LoVo (cell line): Measurements from ENCODE around the gene CGREF1.
A peak's percentile ranks its signal among the peaks of the same experiment; 100 is the strongest.

ENCODE experiments used
- DNase-seq: peaks from one replicate; pipeline ENCODE4 v3.0.0-alpha.2; 2016; ENCODE audit warnings: low spot score

The CGREF1 gene

DNA sequence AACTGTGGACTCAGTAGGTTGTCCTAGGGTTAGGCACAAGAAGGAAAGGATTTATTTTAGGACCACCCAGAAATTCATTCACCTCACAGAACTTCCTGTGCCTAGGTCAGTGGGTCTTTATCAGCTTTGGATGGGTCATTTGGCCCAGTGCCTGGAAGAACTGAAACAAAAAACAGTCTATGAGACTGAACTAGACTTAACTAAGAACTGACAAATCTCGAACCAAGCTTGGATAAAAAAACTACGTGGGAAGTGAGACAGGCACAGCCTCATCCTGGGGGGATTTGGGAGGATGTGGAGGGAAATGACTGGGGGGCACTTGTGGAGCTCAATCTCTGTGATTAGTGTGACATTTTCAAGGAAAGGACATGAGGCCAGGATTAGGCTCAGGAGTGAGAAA lies 45.1 kb downstream of the CGREF1 start:
- no peak for DNase-seq

DNA sequence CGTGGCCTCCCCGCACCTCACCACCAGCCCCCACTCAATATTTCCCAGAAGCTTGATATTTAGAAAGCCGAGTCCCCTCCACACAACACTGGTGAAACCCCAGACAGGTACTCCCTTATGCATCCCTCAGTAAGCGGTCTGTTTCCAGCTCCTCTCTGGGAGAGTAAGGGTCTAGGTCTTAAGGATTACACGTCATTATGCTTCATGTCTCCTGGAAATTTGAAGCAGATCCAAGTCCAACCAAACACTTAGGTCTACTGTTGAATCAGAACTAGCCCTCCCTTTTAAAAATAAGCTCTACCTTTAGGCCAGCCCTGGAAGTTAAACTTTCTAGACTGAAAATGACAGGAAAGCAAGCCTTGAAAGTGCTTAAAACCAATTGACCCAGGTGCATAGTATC lies 46.0 kb downstream of the CGREF1 start:
- DNase-seq = no peak

DNA sequence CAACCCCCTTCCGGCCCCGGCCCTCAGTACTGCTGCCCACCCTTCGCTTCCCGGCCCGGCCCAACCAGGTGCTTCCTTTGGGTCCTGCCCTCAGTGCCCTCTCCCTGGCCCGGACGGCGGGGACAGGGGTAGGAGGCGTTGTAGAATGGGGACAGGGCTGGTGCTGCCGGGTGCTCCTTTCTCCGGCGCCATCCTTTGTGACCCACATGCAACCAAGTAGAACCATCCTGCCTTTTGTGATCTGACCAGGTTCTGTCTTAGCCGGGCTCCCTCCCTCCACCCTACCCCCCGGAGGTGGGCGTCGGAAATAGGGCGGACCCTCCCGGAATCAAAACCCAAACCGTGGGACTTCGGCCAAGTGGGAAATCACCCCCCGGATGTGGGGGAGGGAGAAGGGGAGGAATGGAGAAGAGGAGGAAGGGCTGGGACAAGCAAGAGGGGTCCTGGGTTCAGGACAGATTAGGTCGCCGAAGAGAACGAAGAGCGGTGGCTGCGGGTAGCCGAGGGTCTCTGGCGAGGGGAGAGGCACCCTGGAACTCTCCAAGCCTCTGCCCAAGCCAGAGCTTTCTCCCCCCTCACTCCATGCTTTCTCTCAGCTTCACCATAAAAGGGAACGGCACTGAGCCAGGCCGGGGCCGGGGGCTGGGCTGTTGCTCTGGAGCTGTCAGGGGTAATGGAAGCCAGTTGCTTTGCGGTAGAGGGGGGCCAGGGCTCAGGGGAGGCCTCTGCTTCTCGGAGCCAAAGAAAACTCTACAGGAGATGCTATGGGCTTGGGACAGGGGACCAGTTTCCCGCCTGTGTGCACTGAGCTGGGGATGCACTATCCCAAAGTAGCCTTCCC lies 46.7 kb downstream of the CGREF1 start:
- DNase-seq = no peak

DNA sequence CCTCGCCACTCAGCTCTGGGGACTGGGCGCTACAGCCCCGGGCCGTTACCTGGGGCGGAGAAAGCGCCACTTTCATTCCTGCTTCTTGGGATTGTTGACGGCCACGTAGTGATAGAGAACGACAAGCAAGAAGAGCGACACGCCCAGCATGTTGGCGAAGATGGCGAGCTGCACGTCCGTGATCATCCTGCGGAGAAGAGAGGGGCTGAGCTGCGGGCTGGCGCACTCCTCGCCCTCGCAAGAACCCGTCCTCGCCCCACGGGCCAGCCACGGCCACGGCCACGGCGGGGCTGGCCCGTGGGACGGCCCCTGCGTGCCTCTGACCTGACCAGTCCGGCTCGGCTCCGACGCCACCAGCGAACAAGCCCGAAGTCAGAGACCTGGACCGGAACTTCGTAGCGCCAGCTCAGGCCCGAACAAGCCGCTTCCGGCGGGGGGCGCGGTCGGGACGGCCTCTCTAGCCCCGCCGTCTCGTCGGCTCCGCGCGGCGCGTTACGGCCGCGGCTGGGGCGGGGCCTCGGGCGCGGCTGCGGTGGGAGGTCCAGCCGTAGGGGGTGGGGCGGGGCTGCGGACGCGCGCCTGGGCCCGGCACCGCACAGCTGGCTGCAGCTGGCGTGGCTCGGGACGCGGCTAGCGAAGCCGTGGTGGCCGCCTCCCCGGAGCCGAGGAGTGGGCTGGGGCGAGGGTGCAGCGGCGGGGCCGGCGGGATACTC lies 47.5 kb downstream of the CGREF1 start, which contains the start of gene OST4:
OST4 (minus strand) TSS at position 378 of the 713 bp plus-strand sequence.
- peak; percentile 93 for DNase-seq

DNA sequence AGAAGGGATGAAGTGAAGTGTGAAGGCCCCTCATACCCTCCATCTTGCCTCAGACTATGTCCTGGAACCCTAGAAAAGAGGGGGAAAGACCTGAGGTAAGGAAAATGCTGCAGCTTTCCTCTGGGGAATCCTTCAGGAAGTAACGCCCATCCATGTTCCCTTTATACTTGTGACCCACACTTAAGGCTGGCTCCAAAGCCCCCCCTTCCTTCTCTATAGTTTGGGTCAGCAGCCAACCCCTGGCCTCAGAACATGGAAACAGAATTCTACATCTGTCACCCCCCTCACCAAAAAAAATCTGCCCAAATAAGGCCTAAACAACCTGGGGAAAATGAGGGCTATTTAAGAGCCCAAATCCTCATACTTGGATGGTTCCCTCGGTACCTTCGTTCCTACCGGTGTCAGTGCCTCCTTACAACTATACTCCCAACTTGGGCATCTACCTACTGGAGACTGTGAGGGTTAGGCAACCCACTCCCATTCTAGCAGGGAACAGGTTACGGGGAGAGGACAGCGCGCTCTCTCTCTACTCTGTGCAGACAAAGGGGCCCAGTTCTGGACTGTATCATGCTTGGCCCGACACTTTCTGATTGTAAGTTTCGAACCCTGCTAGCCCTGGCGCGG lies 48.2 kb downstream of the CGREF1 start:
- no peak for DNase-seq

DNA sequence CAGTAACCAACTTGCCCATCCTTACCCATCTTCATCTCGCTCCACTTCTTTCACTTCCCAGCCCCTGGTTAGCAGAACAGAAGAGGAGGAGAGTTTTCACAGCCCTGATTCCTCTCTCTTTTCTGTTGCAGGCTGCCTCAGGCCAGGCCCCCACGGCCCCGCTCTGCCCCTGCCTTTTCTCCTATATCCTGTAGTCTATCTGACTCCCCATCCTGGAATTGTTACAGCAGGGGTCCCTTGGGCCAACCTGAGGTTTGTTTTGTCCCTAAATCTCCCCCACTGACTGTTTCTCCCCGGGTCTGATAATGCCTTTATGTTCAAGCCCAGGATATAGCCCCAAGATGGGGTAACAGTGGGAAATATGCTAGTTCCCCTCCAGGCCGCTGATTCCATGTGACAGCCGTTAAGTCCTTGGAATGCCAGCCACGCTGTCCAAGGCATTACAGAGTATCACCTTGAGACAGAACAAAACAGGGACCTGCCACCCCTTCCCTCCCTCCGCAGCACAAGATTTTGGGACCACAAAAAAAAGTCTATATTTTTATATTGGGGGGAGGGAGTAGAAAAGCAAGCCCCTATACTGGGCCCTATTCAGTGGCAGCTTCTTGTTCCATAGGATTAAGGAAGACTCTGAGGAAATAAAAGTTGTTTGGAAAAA lies 48.8 kb downstream of the CGREF1 start:
- DNase-seq = no peak

DNA sequence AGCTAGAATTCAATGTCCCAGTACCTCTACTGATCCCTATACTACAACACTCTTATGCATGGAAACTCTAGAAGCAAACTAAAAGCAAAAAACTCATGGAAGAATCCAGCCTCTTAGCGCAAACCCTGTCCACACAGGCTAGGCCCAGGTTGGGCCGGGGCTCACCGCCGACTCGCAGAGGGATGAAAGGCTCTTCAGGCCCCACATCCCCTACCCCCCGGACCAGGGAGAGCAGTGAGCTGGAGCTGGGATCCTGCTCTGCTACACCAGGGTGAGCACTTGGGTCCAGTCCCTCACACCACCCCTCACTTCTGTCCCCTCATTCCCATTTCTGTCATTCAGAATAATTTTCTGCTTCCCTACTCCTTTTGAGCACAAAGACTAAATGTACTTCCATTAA lies 49.5 kb downstream of the CGREF1 start:
- DNase-seq = no peak

DNA sequence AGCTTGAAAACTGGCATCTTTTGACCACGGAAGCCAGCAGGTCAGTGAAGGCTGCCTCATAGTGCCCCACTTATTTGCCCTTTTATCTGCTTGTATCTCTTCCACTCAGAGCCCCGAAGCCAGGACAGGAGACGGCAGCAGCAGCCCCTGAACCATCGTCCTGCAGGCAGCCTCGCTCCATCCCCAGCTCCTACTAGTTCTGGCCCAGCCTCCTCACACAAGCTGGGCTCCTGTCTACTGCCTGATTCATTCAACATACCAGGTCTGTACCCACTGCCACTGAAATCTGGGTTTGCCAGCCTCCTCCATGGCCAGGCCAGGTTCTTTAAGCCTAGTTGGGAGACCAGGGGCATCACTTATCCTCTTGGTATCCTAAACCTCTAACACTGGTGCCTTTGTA lies 51.5 kb downstream of the CGREF1 start:
- DNase-seq = no peak

DNA sequence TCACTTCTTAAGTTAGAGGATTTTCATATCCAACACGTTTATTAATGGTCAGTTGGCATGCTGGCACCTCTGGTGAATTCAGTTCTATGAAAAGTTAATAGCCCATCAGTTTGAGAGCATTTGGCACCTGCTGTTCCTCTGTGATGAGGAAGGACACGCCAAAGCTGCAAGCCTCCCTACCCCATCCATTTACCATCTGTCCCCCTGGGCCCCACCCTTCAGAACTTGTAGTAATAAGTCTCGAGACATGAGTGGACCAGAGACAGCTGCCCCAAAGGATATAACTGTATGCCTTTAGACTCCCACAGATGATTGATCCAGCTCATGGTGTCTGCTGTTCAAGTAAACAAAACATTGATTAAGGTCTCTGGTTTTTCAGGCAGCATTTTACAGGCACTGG lies 53.8 kb downstream of the CGREF1 start:
- DNase-seq = no peak

DNA sequence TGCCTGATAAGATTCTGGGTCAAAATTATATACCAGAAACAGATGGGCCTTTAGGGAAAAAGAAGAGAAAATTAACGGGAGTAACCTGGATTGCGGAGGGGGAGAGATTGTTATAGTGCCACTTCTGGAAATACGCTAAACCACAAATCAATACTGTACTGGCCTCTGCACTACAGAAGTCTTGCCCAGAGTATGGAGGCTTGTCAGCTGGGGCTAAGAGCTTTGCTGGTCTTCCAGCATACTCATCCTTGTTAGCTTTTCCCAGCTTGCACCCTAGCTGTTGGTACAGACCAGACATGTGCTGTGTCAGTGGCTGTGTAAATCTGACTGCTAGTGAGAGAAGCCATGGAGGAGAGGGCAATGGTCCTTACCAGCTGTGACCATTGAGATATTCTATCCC lies 58.6 kb downstream of the CGREF1 start:
- DNase-seq = no peak

DNA sequence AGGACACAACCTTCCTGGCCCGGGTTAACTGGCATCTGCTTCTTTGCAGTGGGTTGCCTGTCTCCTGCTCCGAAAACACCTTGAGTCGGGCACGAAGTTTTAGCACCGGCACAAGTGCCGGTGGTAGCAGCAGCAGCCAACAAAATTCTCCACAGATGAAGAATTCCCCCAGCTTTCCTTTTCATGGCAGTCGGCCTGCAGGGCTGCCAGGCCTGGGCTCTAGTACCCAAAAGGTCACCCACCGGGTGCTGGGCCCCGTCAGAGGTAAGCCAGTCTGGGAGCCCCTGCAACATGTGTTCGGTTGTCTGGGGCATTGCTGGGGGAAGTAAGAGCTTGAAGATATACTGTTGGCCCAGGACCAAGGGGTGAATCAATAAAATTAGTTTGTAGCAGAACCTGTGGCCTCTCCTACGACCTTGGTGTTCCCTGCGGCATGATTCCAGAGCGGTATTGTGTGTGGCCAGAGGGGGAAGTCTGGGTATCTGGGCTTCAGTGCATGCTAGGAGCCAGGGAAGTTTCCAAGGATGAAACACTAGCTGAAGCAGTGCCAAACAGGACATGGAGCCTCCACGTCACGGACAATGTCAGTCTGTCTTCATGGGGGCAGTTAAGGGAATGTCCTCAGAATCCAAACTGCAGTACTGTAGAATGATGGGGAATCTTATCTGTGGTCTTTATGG lies 59.6 kb downstream of the CGREF1 start:
- DNase-seq = no peak

DNA sequence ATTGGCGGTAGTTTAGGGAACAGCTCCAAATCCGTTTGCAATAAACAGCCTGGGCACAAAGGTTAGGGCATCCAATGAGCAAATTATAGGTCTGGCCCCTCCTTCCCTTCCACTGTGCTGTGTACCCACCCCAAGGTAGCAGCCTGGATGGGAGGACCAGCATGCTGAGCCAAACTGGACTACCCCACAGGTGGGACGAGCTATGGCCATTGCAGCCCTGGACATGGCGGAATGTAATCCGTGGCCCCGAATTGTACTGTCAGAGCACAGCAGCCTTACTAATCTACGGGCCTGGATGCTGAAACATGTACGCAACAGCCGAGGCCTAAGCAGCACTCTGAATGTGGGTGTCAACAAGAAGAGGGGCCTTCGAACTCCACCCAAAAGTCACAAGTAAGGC lies 60.7 kb downstream of the CGREF1 start:
- no peak for DNase-seq

DNA sequence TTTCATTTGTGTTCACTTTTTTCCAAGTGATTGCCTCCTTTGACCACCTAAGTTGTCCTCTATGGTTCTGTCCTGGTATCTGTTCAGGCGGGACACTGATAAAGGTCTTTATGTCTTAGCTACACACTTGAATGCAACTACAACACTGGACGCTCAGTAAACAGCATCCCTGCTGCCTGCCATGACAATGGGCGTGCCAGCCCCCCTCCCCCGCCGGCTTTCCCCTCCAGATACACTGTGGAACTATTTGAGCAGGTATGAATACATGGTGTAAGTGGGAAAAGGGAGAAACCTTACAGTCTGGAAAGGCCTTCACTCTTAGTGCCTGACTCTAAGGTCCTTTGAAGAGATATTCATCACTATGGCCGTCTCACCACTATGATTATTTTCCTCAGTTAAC lies 61.7 kb downstream of the CGREF1 start:
- no peak for DNase-seq

DNA sequence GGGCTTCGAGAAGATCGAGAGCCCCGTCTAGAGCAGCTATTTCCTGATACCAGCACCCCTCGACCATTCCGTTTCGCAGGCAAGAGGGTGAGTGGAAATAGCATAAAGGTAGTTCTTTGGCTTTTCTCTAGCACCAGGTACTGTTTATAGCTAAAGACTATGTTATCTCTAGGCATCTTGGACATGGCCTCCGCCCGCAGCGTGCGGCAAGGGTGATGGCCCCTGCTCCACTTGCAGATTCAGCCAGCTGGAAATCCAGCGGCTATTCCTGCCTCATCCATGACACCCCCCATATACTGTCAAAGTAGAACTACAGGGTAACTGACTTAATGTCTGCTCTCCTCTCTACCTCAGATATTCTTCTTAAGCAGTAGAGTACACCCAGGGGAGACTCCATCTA lies 64.2 kb downstream of the CGREF1 start:
- no peak for DNase-seq

DNA sequence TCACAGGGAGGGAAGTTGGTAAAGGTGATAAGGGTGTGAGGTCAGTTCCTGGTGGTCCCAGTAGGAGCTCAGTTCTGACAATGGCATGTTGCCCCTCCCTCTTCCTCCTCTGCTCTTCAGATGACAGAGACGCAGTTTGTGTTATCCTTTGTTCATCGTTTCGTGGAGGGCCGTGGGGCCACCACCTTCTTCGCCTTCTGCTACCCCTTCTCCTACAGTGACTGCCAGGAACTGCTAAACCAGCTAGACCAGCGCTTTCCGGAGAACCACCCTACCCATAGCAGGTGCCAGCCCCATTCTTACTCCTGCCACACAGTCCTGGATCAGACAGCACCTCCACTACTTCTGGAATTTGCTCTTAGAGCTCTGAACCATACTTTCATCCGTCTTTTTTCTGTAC lies 65.2 kb downstream of the CGREF1 start:
- DNase-seq = no peak

DNA sequence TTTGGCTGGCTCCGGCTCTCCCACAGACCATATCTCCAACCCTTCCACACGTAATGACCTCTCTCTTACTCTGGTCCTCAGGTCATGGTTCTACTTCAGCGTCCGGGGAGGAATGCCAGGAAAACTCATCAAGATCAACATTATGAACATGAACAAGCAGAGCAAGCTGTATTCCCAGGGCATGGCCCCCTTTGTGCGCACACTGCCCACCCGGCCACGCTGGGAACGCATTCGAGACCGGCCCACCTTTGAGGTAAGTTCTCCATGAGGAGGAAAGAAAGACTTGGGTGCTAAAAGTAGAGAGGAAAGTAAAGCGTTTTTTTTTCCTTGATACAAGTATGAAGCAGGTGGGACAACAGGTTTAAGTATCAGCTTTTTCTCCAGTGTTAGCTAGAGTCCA lies 65.6 kb downstream of the CGREF1 start:
- DNase-seq = no peak

DNA sequence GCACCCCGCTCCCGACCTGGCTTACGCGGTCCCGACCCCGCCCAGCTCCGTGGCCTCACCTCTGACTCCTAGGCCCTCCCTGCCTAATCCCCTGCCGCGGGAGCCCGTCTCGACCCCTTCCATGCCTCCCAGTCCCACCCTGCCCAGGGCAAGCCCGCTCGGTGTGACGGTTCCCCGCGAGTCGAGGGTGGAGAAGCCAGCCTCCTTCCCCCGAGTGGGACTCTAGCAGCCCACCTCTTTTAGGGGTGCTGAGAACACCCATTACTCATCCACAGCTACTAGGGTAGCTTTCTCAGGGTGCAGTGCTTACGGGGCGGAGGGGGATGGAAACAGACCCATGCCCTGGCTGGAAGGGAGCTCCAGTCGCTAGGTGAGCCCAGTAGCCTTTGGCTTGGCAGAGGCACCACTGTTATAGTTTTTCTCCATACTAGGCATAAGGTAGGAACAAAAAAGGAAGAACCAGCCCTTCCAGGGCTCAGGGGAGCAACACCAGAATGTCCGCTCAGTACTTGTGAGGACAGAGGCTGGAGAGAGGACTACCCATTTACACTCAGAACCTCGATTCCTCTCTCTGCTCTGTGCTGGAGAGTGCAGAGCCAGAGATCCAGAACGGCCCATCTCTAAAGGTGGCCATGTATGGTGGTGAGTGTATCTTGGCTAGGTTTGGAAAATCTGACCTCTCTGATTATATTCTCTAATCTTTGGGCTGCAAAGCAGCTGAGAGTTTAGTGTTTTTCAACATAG lies 66.9 kb downstream of the CGREF1 start:
- no peak for DNase-seq

DNA sequence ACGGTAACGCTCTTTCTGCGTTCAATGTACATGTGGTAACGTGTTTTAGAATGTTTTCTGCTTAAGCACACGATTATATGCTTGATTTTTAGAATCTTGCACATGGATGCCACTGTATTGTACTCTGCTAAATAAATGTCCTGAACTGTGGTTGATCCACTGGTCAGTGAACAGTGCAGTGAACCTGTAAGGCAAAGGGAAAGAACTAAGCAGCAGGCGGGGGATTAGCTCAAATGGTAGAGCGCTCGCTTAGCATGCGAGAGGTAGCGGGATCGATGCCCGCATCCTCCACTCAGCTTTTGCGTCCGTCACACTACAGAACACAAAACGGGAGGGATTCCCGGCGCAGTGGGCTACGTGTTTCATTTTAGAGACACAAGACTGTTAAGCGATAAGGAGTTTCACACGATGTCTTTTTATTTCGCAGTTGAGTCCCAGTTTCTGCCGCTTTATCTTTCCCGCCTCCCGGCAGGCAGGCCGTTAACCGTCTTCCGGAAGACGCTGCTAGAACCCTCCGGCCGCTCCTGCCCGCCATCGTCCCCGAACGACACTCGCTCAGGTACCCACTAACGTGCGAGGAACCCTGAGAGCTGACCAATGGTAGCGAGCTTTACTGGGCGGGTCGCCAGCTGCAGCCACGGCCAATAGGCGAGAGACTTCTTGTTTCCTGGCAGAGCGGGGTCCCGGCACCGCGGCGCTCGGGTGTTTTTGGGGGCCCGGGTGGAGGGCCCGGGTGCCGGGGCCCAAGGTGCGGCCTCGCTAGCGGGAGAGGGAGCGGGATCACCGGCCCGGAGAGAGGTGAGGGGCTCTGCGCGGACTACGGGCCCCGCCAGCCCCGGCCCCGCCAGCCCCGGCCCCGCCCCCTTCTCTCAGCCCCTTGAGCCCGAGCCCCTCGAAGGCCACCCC lies 67.7 kb downstream of the CGREF1 start, which contains the start of gene AGBL5:
AGBL5 (plus strand) TSS at position 673 of the 906 bp plus-strand sequence. CDS start 1,291 bp downstream, outside the sequence.
- DNase-seq = peak; percentile 94
